OCI-LY7 (cell line): Measurements from ENCODE around the gene GMDS. TPM values are rescaled to one million over a fixed set of nuclear protein-coding genes. Genes with fewer than 3 reads are reported as not detected.

Experiments
- BruUV-seq: library from RNA; stranded (reverse); fragments of 400-500 nt; replicated peaks from 2 replicates; lab custom pipeline; 2021; lab: Mats Ljungman, UMichigan
- CTCF ChIA-PET: fragments of 300-600 bp; sonication (Branson Sonifier 250); formaldehyde crosslinking; loops from one replicate; lab custom pipeline; 2022; ENCODE audit warnings: antibody characterized with exemption; ENCODE audit not compliant: unreplicated experiment; lab: Charles Lee
- POLR2A ChIA-PET: fragments of 300-600 bp; sonication (Branson Sonifier 250); formaldehyde crosslinking; loops from one replicate; lab custom pipeline; 2022; ENCODE audit warnings: antibody characterized with exemption; lab: Charles Lee
- DNase-seq: peaks from one replicate; pipeline ENCODE4 v3.0.0-alpha.2; 2015; ENCODE audit warnings: low spot score
- H2AFZ ChIP-seq: fragments of 200-600 bp; sonication (generic), shearing (Covaris generic); 2 replicates; pipeline ENCODE4 v1.6.1; 2014; ENCODE audit warnings: mild to moderate bottlenecking, antibody characterized with exemption, low read length, moderate library complexity
- H3K27ac ChIP-seq: fragments of 200-600 bp; sonication (generic); 2 replicates; pipeline ENCODE4 v1.5.1; 2014; ENCODE audit warnings: mixed run types, low read depth, mild to moderate bottlenecking, moderate library complexity, low read length, inconsistent platforms; ENCODE audit not compliant: poor library complexity, severe bottlenecking
- H3K36me3 ChIP-seq: fragments of 200-600 bp; sonication (generic); 2 replicates; pipeline ENCODE4 v1.6.1; 2014; ENCODE audit warnings: mild to moderate bottlenecking, antibody characterized with exemption, low read length, moderate library complexity, mixed read lengths; ENCODE audit not compliant: insufficient read depth
- H3K4me1 ChIP-seq: fragments of 200-600 bp; sonication (generic); 2 replicates; pipeline ENCODE4 v1.5.1; 2014; ENCODE audit warnings: mild to moderate bottlenecking, low read length; ENCODE audit not compliant: insufficient read depth, poor library complexity, severe bottlenecking
- H3K4me2 ChIP-seq: fragments of 200-600 bp; sonication (generic); 2 replicates; pipeline ENCODE4 v1.6.1; 2014; ENCODE audit warnings: mild to moderate bottlenecking, low read length
- H3K4me3 ChIP-seq: fragments of 200-600 bp; sonication (generic); 2 replicates; pipeline ENCODE4 v1.5.1; 2014; ENCODE audit warnings: mild to moderate bottlenecking, low read depth, low read length; ENCODE audit not compliant: poor library complexity, severe bottlenecking
- H3K79me2 ChIP-seq: fragments of 200-600 bp; sonication (generic); 2 replicates; pipeline ENCODE4 v1.6.1; 2016; ENCODE audit warnings: low read depth, mild to moderate bottlenecking, low read length, moderate library complexity, mixed read lengths; ENCODE audit not compliant: insufficient read depth
- H3K9me2 ChIP-seq: fragments of 200-600 bp; sonication (generic); 2 replicates; pipeline ENCODE4 v1.6.1; 2016; ENCODE audit warnings: mild to moderate bottlenecking, low read length, mixed read lengths; ENCODE audit not compliant: insufficient read depth
- H3K9me3 ChIP-seq: fragments of 200-600 bp; sonication (generic); 2 replicates; pipeline ENCODE4 v1.6.1; 2014; ENCODE audit warnings: mild to moderate bottlenecking, mixed run types, low read length, mixed read lengths
- H4K20me1 ChIP-seq: fragments of 200-600 bp; sonication (generic); 2 replicates; pipeline ENCODE4 v1.6.1; 2014; ENCODE audit warnings: mild to moderate bottlenecking, antibody characterized with exemption, low read length, moderate library complexity, mixed read lengths; ENCODE audit not compliant: insufficient read depth
- CTCF ChIP-seq: fragments of 200-600 bp; sonication (generic); conservative IDR thresholded peaks from 2 replicates; pipeline ENCODE4 v1.5.1; 2014; ENCODE audit warnings: mild to moderate bottlenecking, antibody characterized with exemption, low read length, moderate library complexity, mixed read lengths
- EZH2phosphoT487 ChIP-seq: fragments of 200-600 bp; sonication (generic); IDR thresholded peaks from 2 replicates; pipeline ENCODE4 v1.6.1; 2018; ENCODE audit warnings: low read depth, borderline replicate concordance, mild to moderate bottlenecking, mixed run types, antibody characterized with exemption, low read length, moderate library complexity, mixed read lengths
- intact Hi-C: fragments of 100-400 bp; cut with micrococcal nuclease; formaldehyde crosslinking; loops from one replicate; pipeline ENCODE4 v1.10.0; 2022; ENCODE audit not compliant: unreplicated experiment
- total RNA-seq, 2 experiments: library from RNA; depleted of rRNA in 1 of 2; stranded (reverse); fragments of >200 nt in 1 of 2; shearing (Covaris generic) in 1 of 2; gene quantifications; 2 replicates each; pipeline ENCODE4 v1.2.3, GENCODE V29; 2014 to 2022

The GMDS gene
- total RNA-seq, 2 experiments from 2014 or later = 9.9 to 26.8 TPM

GRCh38 chr6:2222275-2222842 is 23.0 kb downstream of the GMDS start:
- Histone ChIP-seq H3K4me3 (no peak overlapping the region), H3K4me1 (no peaks in the 10 kb centered on the region), H4K20me1 (no peaks in the 10 kb centered on the region; the same call in none of the 2 replicates), H3K79me2 (no peaks in the 10 kb centered on the region), H2AFZ (no peak overlapping the region), H3K4me2 (peak overlapping the region; percentile 25; the same call in 1 of the 2 replicates), H3K9me2 (no peaks in the 10 kb centered on the region), H3K9me3 (no peaks in the 10 kb centered on the region), H3K36me3 (no peaks in the 10 kb centered on the region), H3K27ac (no peak overlapping the region)
- intact Hi-C loops = no loop called here
- ChIA-PET CTCF (no interaction called here), POLR2A (no interaction called here)
- DNase-seq = no peak
- TF ChIP-seq CTCF = no peak
- no peak for TF ChIP-seq EZH2phosphoT487
- BruUV-seq = no TSS peak

DNA sequence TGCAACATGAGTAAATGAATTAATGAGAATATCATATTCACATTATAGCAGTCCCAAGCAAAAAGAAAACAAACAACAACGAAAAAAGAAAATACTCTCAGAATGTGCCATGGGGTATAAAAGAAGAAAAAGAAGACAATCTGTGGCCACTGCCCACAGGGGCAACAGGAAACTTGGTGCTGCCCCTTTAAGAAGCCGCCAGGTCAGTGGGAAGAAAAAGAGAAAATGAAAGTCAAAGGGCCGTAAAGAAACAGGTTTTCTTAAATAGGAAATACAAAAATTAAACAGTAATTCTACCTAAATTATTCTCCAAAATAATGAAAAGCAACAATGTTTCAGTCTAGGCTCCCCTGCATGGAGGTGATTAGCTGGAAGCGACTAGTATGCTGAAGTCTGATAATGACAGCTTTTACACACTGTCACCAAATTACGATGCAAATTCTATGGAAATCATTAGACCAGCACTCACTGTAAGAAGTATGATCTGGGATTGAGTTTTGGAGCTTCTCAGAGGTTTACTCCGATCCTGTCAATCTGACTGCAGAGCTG is 23.6 kb downstream of the GMDS start:
- Histone ChIP-seq H3K27ac (no peak overlapping the region), H2AFZ (no peak overlapping the region), H3K4me3 (no peak overlapping the region), H3K4me2 (peak overlapping the region; percentile 25; the same call in 1 of the 2 replicates), H3K9me2 (no peaks in the 10 kb centered on the region), H3K9me3 (no peaks in the 10 kb centered on the region), H4K20me1 (no peaks in the 10 kb centered on the region; the same call in none of the 2 replicates), H3K79me2 (no peaks in the 10 kb centered on the region), H3K36me3 (no peaks in the 10 kb centered on the region), H3K4me1 (no peaks in the 10 kb centered on the region)
- ChIA-PET CTCF (no interaction called here), POLR2A (no interaction called here)
- no peak for DNase-seq
- no peak for TF ChIP-seq EZH2phosphoT487
- no peak for TF ChIP-seq CTCF
- intact Hi-C loops = no loop called here
- no TSS peak for BruUV-seq

GRCh38 chr6:2220154-2220553 is 25.3 kb downstream of the GMDS start:
- no peaks in the 10 kb centered on the region for H3K79me2 ChIP-seq
- CTCF ChIA-PET = no interaction called here
- no TSS peak for BruUV-seq

More at GRCh38 chr6:2220154-2220553, 25.3 kb downstream of the GMDS start:
- intact Hi-C loops = no loop called here
- Histone ChIP-seq H3K27ac (no peak overlapping the region), H3K36me3 (no peaks in the 10 kb centered on the region), H4K20me1 (no peaks in the 10 kb centered on the region; the same call in none of the 2 replicates), H3K4me1 (no peaks in the 10 kb centered on the region), H3K4me2 (no peak overlapping the region), H3K4me3 (no peak overlapping the region), H2AFZ (no peak overlapping the region), H3K9me3 (no peaks in the 10 kb centered on the region), H3K9me2 (no peaks in the 10 kb centered on the region)
- no peak for DNase-seq
- no peak for TF ChIP-seq CTCF
- no peak for TF ChIP-seq EZH2phosphoT487
- POLR2A ChIA-PET = no interaction called here
